ENCODE data around the gene OPTC.

DNA sequence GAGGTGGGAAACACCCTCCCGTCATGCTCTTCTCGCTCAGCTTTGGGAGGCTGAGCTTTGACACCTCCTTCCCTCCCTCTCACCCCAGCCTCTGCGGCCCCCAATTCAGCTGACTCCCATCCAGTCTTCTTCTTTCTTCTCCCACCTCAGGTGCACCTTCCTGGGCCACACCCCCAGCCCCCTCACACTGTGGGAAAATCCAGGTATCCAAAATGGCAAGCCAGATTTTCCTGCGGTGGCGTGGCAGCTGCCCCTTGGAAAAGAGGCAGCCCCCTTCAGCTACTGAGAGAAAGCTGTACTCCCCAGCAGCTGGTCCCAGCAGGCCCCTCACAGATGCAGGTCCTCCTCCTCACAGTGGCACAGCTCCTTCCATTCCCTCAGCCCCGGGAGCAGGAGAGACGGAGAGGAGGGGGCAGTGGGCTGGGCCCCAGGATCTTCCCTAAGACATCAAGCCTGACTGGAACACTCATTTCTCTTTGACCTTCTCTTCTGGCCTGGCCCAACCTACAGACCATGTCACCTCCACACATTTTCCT is 61.6 kb downstream of the OPTC start:
- TF ChIP-seq, protein P1, sequence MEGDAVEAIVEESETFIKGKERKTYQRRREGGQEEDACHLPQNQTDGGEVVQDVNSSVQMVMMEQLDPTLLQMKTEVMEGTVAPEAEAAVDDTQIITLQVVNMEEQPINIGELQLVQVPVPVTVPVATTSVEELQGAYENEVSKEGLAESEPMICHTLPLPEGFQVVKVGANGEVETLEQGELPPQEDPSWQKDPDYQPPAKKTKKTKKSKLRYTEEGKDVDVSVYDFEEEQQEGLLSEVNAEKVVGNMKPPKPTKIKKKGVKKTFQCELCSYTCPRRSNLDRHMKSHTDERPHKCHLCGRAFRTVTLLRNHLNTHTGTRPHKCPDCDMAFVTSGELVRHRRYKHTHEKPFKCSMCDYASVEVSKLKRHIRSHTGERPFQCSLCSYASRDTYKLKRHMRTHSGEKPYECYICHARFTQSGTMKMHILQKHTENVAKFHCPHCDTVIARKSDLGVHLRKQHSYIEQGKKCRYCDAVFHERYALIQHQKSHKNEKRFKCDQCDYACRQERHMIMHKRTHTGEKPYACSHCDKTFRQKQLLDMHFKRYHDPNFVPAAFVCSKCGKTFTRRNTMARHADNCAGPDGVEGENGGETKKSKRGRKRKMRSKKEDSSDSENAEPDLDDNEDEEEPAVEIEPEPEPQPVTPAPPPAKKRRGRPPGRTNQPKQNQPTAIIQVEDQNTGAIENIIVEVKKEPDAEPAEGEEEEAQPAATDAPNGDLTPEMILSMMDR (IDR thresholded peaks at IDR 0.05) = no peak
- no peak for TF ChIP-seq EZH2 (IDR thresholded peaks at IDR 0.05; ENCODE audit: borderline replicate concordance, insufficient read depth, low read depth, low read length, poor library complexity, severe bottlenecking)

All from B cell (primary cell).